Nephron (organoid): ENCODE data around the gene CYTH1.

Experiments
- H3K27ac Mint-ChIP-seq, 3 experiments: 2 replicates each; pipeline ENCODE4 v1.8.0; 2020; ENCODE audit warnings: mixed read lengths in 3 of 3, mild to moderate bottlenecking in 2 of 3, moderate library complexity in 1 of 3
- H3K27me3 Mint-ChIP-seq: 2 replicates; pipeline ENCODE4 v1.8.0; 2021; ENCODE audit warnings: low read depth, mild to moderate bottlenecking, moderate library complexity, mixed read lengths
- H3K36me3 Mint-ChIP-seq: 2 replicates; pipeline ENCODE4 v1.8.0; 2020; ENCODE audit warnings: low read depth, mixed read lengths
- H3K4me1 Mint-ChIP-seq: 2 replicates; pipeline ENCODE4 v1.8.0; 2020; ENCODE audit warnings: mixed read lengths
- H3K4me3 Mint-ChIP-seq, 3 experiments: 2 replicates each; pipeline ENCODE4 v1.8.0; 2020; ENCODE audit warnings: mild to moderate bottlenecking in 3 of 3, mixed read lengths in 3 of 3, moderate library complexity in 2 of 3
- H3K9me3 Mint-ChIP-seq: 2 replicates; pipeline ENCODE4 v1.8.0; 2020; ENCODE audit warnings: mixed read lengths
- TF ChIP-seq, protein P1 (sequence below), 3 experiments: fragments of 200-600 bp; sonication (generic); IDR thresholded peaks; one replicate each; pipeline ENCODE4 v1.5.0; 2021; ENCODE audit warnings: antibody characterized with exemption in 3 of 3; ENCODE audit not compliant: unreplicated experiment in 3 of 3

Gene CYTH1

DNA sequence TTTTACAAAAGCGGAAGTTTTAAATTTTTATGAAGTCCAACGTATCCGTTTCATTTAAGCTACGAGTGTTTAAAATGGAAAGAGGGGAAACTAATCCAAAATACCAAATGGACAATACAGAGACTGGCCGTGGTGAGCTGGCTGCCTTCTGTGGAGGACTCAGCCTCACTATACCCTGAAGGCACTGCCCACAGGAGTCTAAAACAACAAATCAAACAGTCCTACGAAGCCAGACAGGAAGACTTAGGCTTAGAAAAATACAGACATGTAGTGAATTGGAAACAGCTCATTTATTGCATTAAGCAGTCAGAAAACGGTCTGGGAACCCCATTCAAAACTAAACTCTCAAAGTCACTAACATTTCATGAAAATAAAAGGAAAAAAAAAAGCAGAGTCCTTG lies 75.1 kb downstream of the CYTH1 start:
- no peaks in the 10 kb centered on the region for H3K9me3 Mint-ChIP-seq
- peak overlapping the region in 1 of 3 experiments; percentile 1 for H3K27ac Mint-ChIP-seq
- peaks cover 26% of the 10 kb centered on the region for H3K36me3 Mint-ChIP-seq
- H3K4me3 Mint-ChIP-seq = no peak overlapping the region
- TF ChIP-seq, protein P1, sequence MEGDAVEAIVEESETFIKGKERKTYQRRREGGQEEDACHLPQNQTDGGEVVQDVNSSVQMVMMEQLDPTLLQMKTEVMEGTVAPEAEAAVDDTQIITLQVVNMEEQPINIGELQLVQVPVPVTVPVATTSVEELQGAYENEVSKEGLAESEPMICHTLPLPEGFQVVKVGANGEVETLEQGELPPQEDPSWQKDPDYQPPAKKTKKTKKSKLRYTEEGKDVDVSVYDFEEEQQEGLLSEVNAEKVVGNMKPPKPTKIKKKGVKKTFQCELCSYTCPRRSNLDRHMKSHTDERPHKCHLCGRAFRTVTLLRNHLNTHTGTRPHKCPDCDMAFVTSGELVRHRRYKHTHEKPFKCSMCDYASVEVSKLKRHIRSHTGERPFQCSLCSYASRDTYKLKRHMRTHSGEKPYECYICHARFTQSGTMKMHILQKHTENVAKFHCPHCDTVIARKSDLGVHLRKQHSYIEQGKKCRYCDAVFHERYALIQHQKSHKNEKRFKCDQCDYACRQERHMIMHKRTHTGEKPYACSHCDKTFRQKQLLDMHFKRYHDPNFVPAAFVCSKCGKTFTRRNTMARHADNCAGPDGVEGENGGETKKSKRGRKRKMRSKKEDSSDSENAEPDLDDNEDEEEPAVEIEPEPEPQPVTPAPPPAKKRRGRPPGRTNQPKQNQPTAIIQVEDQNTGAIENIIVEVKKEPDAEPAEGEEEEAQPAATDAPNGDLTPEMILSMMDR (IDR thresholded peaks at IDR 0.05; ENCODE audit: unreplicated experiment in 3 of 3) = no peak
- no peaks in the 10 kb centered on the region for H3K27me3 Mint-ChIP-seq
- peaks cover 39% of the 10 kb centered on the region for H3K4me1 Mint-ChIP-seq

DNA sequence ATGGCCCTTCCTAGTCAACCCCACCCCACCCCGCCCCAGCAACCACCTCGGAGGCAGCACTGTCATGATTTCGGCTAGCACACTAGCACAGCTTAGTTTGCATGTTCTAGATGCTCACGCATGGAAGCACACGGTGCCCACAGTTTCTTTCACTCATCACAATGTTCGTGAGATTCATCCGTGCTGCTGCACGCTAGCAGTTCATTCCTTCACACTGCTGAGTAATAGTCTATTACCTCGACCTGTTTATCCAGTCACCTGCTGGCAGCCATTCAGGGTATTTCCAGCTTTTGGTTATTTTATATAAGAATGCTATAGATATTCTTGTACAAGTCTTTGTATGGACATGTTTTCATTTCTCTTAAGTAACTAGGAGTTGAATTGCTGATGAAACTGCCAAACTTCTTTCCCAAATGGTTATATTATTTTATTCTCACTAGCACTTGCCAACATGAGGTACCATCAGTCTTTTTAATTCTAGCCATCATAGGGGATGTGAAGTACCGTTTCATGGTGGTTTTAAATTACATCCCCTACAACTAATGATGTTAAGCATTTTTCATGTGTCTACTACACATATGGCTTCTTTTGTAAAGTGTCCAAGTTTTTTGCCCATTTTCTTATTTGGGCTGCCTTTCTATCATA lies 75.7 kb downstream of the CYTH1 start:
- Mint-ChIP-seq H3K4me1 (peaks cover 39% of the 10 kb centered on the region), H3K27me3 (no peaks in the 10 kb centered on the region), H3K27ac (no peak overlapping the region), H3K4me3 (no peak overlapping the region), H3K36me3 (peaks cover 32% of the 10 kb centered on the region), H3K9me3 (no peaks in the 10 kb centered on the region)
- TF ChIP-seq, protein P1 (IDR thresholded peaks at IDR 0.05; ENCODE audit: unreplicated experiment in 3 of 3) = no peak

- TF ChIP-seq, protein P1 (IDR thresholded peaks at IDR 0.05; ENCODE audit: unreplicated experiment in 3 of 3) = no peak
These were observed 77.0 kb downstream of the CYTH1 start for GRCh38 chr17:78705071-78705470.

GRCh38 chr17:78704594-78704993 lies 77.5 kb downstream of the CYTH1 start:
- H3K9me3 Mint-ChIP-seq = no peaks in the 10 kb centered on the region
- TF ChIP-seq, protein P1 (IDR thresholded peaks at IDR 0.05; ENCODE audit: unreplicated experiment in 3 of 3) = no peak

More at GRCh38 chr17:78705071-78705470, 77.0 kb downstream of the CYTH1 start:
- Mint-ChIP-seq H3K27me3 (no peaks in the 10 kb centered on the region), H3K4me1 (peaks cover 34% of the 10 kb centered on the region), H3K9me3 (no peaks in the 10 kb centered on the region), H3K27ac (no peak overlapping the region), H3K36me3 (peaks cover 38% of the 10 kb centered on the region), H3K4me3 (no peak overlapping the region)

DNA sequence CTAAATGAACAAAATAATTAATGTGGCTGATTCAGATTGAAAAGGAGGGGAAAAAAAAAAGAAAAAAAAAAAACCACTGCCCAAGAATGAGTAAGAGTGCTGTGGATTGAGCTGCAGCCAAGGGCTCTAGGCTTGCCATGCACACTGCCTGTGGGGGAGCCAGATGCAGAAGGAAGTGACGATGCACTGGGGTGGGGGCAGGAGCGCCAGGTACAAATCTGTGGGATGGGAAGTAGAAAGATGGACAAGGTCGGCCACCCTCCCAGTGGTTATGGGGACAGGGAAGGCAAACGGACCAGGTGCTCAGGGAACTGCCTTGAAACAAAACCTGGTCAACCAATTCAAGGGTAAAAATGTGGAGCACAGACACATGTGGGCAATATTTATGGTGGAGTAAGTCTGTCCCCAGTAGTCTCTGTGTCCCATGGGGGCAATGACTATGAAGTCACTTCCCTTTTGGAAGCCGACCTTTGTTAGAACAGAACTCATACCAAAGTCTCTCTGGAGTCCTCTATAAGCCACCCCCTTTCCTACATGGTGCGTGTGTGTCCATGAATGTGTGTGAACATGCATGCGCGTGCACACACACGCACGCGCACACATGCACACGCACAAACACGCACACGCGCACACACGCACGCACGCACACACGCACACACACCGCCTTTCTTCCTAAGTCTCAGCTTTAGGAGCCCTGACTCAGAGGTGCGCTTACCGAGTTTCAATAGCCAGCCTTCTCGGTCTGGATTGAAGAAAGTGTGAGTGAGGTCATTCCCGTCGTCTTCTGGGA lies 84.3 kb downstream of the CYTH1 start:
- Mint-ChIP-seq H3K27me3 (no peaks in the 10 kb centered on the region), H3K36me3 (peaks cover 65% of the 10 kb centered on the region), H3K9me3 (no peaks in the 10 kb centered on the region), H3K27ac (no peak overlapping the region), H3K4me3 (no peak overlapping the region), H3K4me1 (no peaks in the 10 kb centered on the region)
- TF ChIP-seq, protein P1 (IDR thresholded peaks at IDR 0.05; ENCODE audit: unreplicated experiment in 3 of 3) = no peak

More at GRCh38 chr17:78704594-78704993, 77.5 kb downstream of the CYTH1 start:
- no peaks in the 10 kb centered on the region for H3K27me3 Mint-ChIP-seq
- H3K27ac Mint-ChIP-seq = no peak overlapping the region
- peaks cover 29% of the 10 kb centered on the region for H3K4me1 Mint-ChIP-seq
- no peak overlapping the region for H3K4me3 Mint-ChIP-seq
- H3K36me3 Mint-ChIP-seq = peaks cover 38% of the 10 kb centered on the region
